K562 (cell line): ENCODE results near the gene CDH6. TPM values are rescaled to one million over a fixed set of nuclear protein-coding genes. Genes with fewer than 3 reads are reported as not detected.

ENCODE experiments used
- ATAC-seq: fragments of 200-7000 bp; cut with Tn5 transposase; 3 replicates; pipeline ENCODE4 v1.9.1; 2020; ENCODE audit warnings: moderate library complexity
- BruUV-seq: library from RNA; stranded (reverse); fragments of 400-500 nt; replicated peaks from 2 replicates; lab custom pipeline; 2021; lab: Mats Ljungman, UMichigan
- CTCF ChIA-PET: fragments of 300-600 bp; formaldehyde crosslinking; extraction: SDS; loops from one replicate; lab custom pipeline; 2021; ENCODE audit warnings: low intra/inter-chr PET ratio; lab: Yijun Ruan, JAX
- POLR2A ChIA-PET: fragments of 300-600, 350-650 bp; sonication (Branson Sonifier 250); formaldehyde crosslinking; extraction: SDS; loops from one replicate; lab custom pipeline; 2021; ENCODE audit warnings: antibody characterized with exemption, inconsistent platforms; lab: Yijun Ruan, JAX
- DNase-seq, 4 experiments: peaks; one replicate each; pipeline versions ENCODE4 v3.0.0 to v3.0.0-alpha.2; 2011 to 2018; ENCODE audit warnings: low spot score in 3 of 4, mixed read lengths in 3 of 4; ENCODE audit errors: extremely low read depth in 1 of 4
- FAIRE-seq: peaks from 2 replicates; lab custom pipeline; 2011; peaks lifted over from hg19 to GRCh38; lab: Jason Lieb, UNC
- H2AFZ ChIP-seq: 2 replicates; pipeline ENCODE4 v1.6.0; 2011; ENCODE audit warnings: low read depth, low read length, control low read depth, inconsistent platforms
- H3K27ac ChIP-seq: fragments of 200-600 bp; 3 replicates; pipeline ENCODE4 v1.8.0; 2011; ENCODE audit warnings: low read depth, mild to moderate bottlenecking, control low read depth, inconsistent platforms, low read length, moderate library complexity, mixed read lengths; ENCODE audit errors: extremely low read depth
- H3K27me3 ChIP-seq, 2 experiments: fragments of 300-600 bp in 1 of 2; 2 replicates in 1 of 2; 3 replicates in 1 of 2; pipeline versions ENCODE4 v1.6.0 to v1.8.0; 2011; ENCODE audit warnings: inconsistent platforms in 2 of 2, low read length in 2 of 2, mild to moderate bottlenecking in 1 of 2, mixed read lengths in 1 of 2, moderate library complexity in 1 of 2; ENCODE audit not compliant: control insufficient read depth in 2 of 2, insufficient read depth in 2 of 2
- H3K36me3 ChIP-seq: fragments of 300-600 bp; 3 replicates; pipeline ENCODE4 v1.8.0; 2011; ENCODE audit warnings: mild to moderate bottlenecking, low read length, inconsistent platforms; ENCODE audit not compliant: control insufficient read depth, insufficient read depth
- H3K4me1 ChIP-seq, 2 experiments: fragments of 200-600 bp in 1 of 2; replicated peaks in 1 of 2; 2 replicates in 1 of 2; 3 replicates in 1 of 2; pipeline versions ENCODE4 v1.5.1 to v1.8.0; 2011; ENCODE audit warnings: inconsistent platforms in 2 of 2, low read length in 2 of 2, mild to moderate bottlenecking in 1 of 2, mixed read lengths in 1 of 2, moderate library complexity in 1 of 2; ENCODE audit not compliant: control insufficient read depth in 2 of 2, insufficient read depth in 2 of 2
- H3K4me2 ChIP-seq: 2 replicates; pipeline ENCODE4 v1.6.1; 2011; ENCODE audit warnings: low read length, control low read depth, inconsistent platforms, mixed read lengths; ENCODE audit not compliant: insufficient read depth
- H3K4me3 ChIP-seq: fragments of 200-600 bp; sonication (generic), shearing (Covaris generic); 2 replicates; pipeline ENCODE4 v1.5.1; 2016; ENCODE audit warnings: control low read depth, inconsistent platforms
- H3K79me2 ChIP-seq: fragments of 200-600 bp; 3 replicates; pipeline ENCODE4 v1.8.0; 2011; ENCODE audit warnings: low read length, inconsistent platforms; ENCODE audit not compliant: control insufficient read depth, insufficient read depth
- H3K9ac ChIP-seq, 2 experiments: 2 replicates each; pipeline versions ENCODE4 v1.6.0 to v1.6.1; 2011; ENCODE audit warnings: low read depth in 2 of 2, low read length in 2 of 2, control low read depth in 1 of 2, inconsistent platforms in 1 of 2, mild to moderate bottlenecking in 1 of 2, mixed read lengths in 1 of 2; ENCODE audit not compliant: insufficient read depth in 1 of 2
- H3K9me1 ChIP-seq: one replicate; pipeline ENCODE4 v1.6.0; 2011; ENCODE audit warnings: inconsistent platforms, mild to moderate bottlenecking, low read length, moderate library complexity; ENCODE audit not compliant: control insufficient read depth, insufficient read depth
- H3K9me3 ChIP-seq: replicated peaks from 2 replicates; pipeline ENCODE4 v1.5.1; 2011; ENCODE audit warnings: low read depth, low read length, inconsistent platforms; ENCODE audit not compliant: control insufficient read depth, insufficient read depth
- H4K20me1 ChIP-seq: replicated peaks from 2 replicates; pipeline ENCODE4 v1.6.1; 2011; ENCODE audit warnings: low read length, inconsistent platforms, mixed read lengths; ENCODE audit not compliant: control insufficient read depth, insufficient read depth
- BMI1 ChIP-seq: fragments of 150-350 bp; IDR thresholded peaks from 2 replicates; pipeline ENCODE4 v1.6.1; 2014; ENCODE audit warnings: low read length
- CHCHD3 ChIP-seq: fragments of 250-450 bp; sonication (Bioruptor Pico); IDR thresholded peaks from 2 replicates; pipeline ENCODE4 v2.1.2; 2022; ENCODE audit warnings: mild to moderate bottlenecking
- ELF2 ChIP-seq: fragments of 250-450 bp; sonication (Bioruptor Pico); IDR thresholded peaks from 2 replicates; pipeline ENCODE4 v1.5.0; 2021; ENCODE audit warnings: mild to moderate bottlenecking
- ESRRB ChIP-seq: fragments of 250-450 bp; sonication (Bioruptor Pico); IDR thresholded peaks from 2 replicates; pipeline ENCODE4 v1.5.0; 2020; ENCODE audit warnings: mild to moderate bottlenecking, moderate library complexity, borderline replicate concordance
- ETS1 ChIP-seq: conservative IDR thresholded peaks from 2 replicates; pipeline ENCODE4 v1.6.1; 2011; ENCODE audit warnings: low read depth, mild to moderate bottlenecking, low read length; ENCODE audit not compliant: control insufficient read depth
- FOXK2 ChIP-seq, 2 experiments: fragments of 450-650 bp; IDR thresholded peaks in 1 of 2; conservative IDR thresholded peaks in 1 of 2; 2 replicates each; pipeline ENCODE4 v1.6.1; 2016; ENCODE audit warnings: low read depth in 2 of 2, mild to moderate bottlenecking in 1 of 2
- KLF1 ChIP-seq: fragments of 450-650 bp; IDR thresholded peaks from 2 replicates; pipeline ENCODE4 v1.6.1; 2016; ENCODE audit warnings: missing genetic modification characterization, missing compliant biosample characterization
- NR2C2 ChIP-seq, 2 experiments: fragments of 200-800 bp in 1 of 2; sonication (Bioruptor generic) in 1 of 2; sonication (generic) in 1 of 2; formaldehyde crosslinking in 1 of 2; IDR thresholded peaks; 2 replicates each; pipeline versions ENCODE4 v1.6.1 to v1.8.0; 2016 to 2022; ENCODE audit warnings: mild to moderate bottlenecking in 1 of 2, missing compliant biosample characterization in 1 of 2, missing genetic modification characterization in 1 of 2, missing genetic modification reagents in 1 of 2
- PPARD ChIP-seq: fragments of 250-450 bp; sonication (Bioruptor Pico); IDR thresholded peaks from 2 replicates; pipeline ENCODE4 v1.8.0; 2022; ENCODE audit warnings: inconsistent platforms, mild to moderate bottlenecking, moderate library complexity
- PYGO2 ChIP-seq: fragments of 450-650 bp; IDR thresholded peaks from 2 replicates; pipeline ENCODE4 v1.6.1; 2016; ENCODE audit warnings: mild to moderate bottlenecking, missing genetic modification characterization, moderate library complexity, missing compliant biosample characterization
- SIRT6 ChIP-seq: IDR thresholded peaks from one replicate; pipeline ENCODE4 v1.6.1; 2012; ENCODE audit warnings: low read depth, mild to moderate bottlenecking, control low read depth, inconsistent platforms, low read length, moderate library complexity
- TFAP4 ChIP-seq: sonication (generic); formaldehyde crosslinking; IDR thresholded peaks from 2 replicates; pipeline ENCODE4 v1.8.0; 2022; ENCODE audit warnings: missing genetic modification reagents, mild to moderate bottlenecking, moderate library complexity, borderline replicate concordance
- TGIF2 ChIP-seq: sonication (generic); formaldehyde crosslinking; IDR thresholded peaks from 2 replicates; pipeline ENCODE4 v1.8.1; 2022; ENCODE audit warnings: mild to moderate bottlenecking, missing genetic modification reagents, moderate library complexity
- THRB ChIP-seq: fragments of 450-650 bp; formaldehyde crosslinking; conservative IDR thresholded peaks from 2 replicates; pipeline ENCODE4 v1.4.0; 2022; ENCODE audit warnings: mild to moderate bottlenecking, missing genetic modification characterization
- ZBTB12 ChIP-seq: fragments of 250-450 bp; sonication (Bioruptor Pico); IDR thresholded peaks from 2 replicates; pipeline ENCODE4 v1.4.0; 2020
- ZNF134 ChIP-seq: fragments of 250-450 bp; sonication (Bioruptor Pico); conservative IDR thresholded peaks from 2 replicates; pipeline ENCODE4 v1.4.0; 2020
- ZNF165 ChIP-seq: fragments of 250-450 bp; sonication (Bioruptor Pico); IDR thresholded peaks from 2 replicates; pipeline ENCODE4 v1.4.0; 2020; ENCODE audit warnings: borderline replicate concordance
- ZNF57 ChIP-seq: fragments of 450-650 bp; formaldehyde crosslinking; IDR thresholded peaks from 2 replicates; pipeline ENCODE4 v1.4.0; 2020; ENCODE audit warnings: mild to moderate bottlenecking, moderate library complexity
- ZNF644 ChIP-seq: fragments of 200-800 bp; sonication (Bioruptor generic); IDR thresholded peaks from 2 replicates; pipeline ENCODE4 v1.6.1; 2016; ENCODE audit warnings: low read depth, missing genetic modification characterization, missing compliant biosample characterization
- WGBS: fragments of 100-300 bp; shearing (Covaris generic); methylation state at CpG from one replicate; pipeline ENCODE4 v1.1.6; 2016; ENCODE audit warnings: low coverage, mixed read lengths; ENCODE audit not compliant: insufficient coverage; ENCODE audit errors: missing lambda C conversion rate; 5-methylcytosine and 5-hydroxymethylcytosine counted together
- in situ Hi-C: fragments of 300-500 bp; cut with MboI; formaldehyde crosslinking; loops from 4 replicates; pipeline ENCODE4 v1.15.0; 2018; ENCODE audit warnings: inconsistent platforms, mixed read lengths
- intact Hi-C: fragments of 100-400 bp; cut with micrococcal nuclease; formaldehyde crosslinking; loops from 2 replicates; pipeline ENCODE4 v1.14.2; 2022
- polyA plus RNA-seq, 8 experiments: library from polyadenylated mRNA; depleted of rRNA in 4 of 8; stranded (reverse) in 5 of 8; unstranded in 3 of 8; fragments of >200 nt; fragmentation: Nextera tagmentation in 2 of 8; fragmentation: Illumina TruSeq in 1 of 8; extraction: Ambion mirVana in 2 of 8; extraction: Trizol in 1 of 8; gene quantifications; 2 replicates each; pipeline versions ENCODE4 v1.2.1 to v1.2.3, GENCODE V29; 2011 to 2014; ENCODE audit warnings: inconsistent platforms in 1 of 8, missing spikeins in 1 of 8
- total RNA-seq, 7 experiments: library from RNA; depleted of rRNA in 6 of 7; stranded (reverse); fragments of >200 nt in 6 of 7; fragmentation: Illumina TruSeq in 2 of 7; extraction: Trizol in 2 of 7; gene quantifications; 2 replicates each; pipeline versions ENCODE4 v1.2.1 to v1.2.3, GENCODE V29; 2011 to 2021; ENCODE audit warnings: low replicate concordance in 1 of 7

The CDH6 gene
- total and polyA plus RNA-seq, 9 of the 15 experiments (the other 6 are each of a cell fraction or from before 2014, with no cell fraction given) = not detected

- H3K36me3 ChIP-seq = no peaks in the 10 kb centered on the region
- H3K4me3 ChIP-seq = no peak overlapping the region
- FAIRE-seq (no peak), ATAC-seq (no peak), DNase-seq (no peak)
- WGBS = 0% methylated on average over 1 of the region's 1 CpG
- H3K27me3 ChIP-seq = no peaks in the 10 kb centered on the region
- in situ Hi-C loops (no loop called here), intact Hi-C loops (no loop called here)
- no peaks in the 10 kb centered on the region for H3K79me2 ChIP-seq
- H3K9me1 ChIP-seq = no peaks in the 10 kb centered on the region
- no peak overlapping the region for H3K9ac ChIP-seq
- H3K9me3 ChIP-seq = no peaks in the 10 kb centered on the region
- ChIA-PET CTCF (no interaction called here), POLR2A (no interaction called here)
- no peak for TF ChIP-seq BMI1
- TF ChIP-seq TFAP4 (CRISPR knock-in tag) = no peak
- no peak for TF ChIP-seq TGIF2
- no peak for TF ChIP-seq ZNF644 (tag)
- TF ChIP-seq ZNF165 (CRISPR knock-in tag) = no peak
- TF ChIP-seq PYGO2 (tag) = no peak
- TF ChIP-seq ZNF57 (CRISPR knock-in tag) = no peak
- no peak for TF ChIP-seq PPARD (CRISPR knock-in tag)
- no peak for TF ChIP-seq SIRT6
- no peak for TF ChIP-seq NR2C2 (CRISPR knock-in tag; IDR thresholded peaks at IDR 0.05)
- TF ChIP-seq NR2C2 (tag; IDR thresholded peaks at IDR 0.05) = no peak
- no peak for TF ChIP-seq ETS1
- TF ChIP-seq KLF1 (tag) = no peak
- TF ChIP-seq ESRRB (CRISPR knock-in tag) = no peak
- TF ChIP-seq THRB (CRISPR knock-in tag) = no peak
- no peak for TF ChIP-seq FOXK2 (conservative IDR thresholded peaks at IDR 0.05 in 1 of 2, IDR thresholded peaks at IDR 0.05 in 1 of 2; ENCODE audit: low read depth in 2 of 2)
- no peak for TF ChIP-seq ZNF134 (CRISPR knock-in tag)
- no peak for TF ChIP-seq ZBTB12 (CRISPR knock-in tag)
- no peak for TF ChIP-seq CHCHD3 (CRISPR knock-in tag)
- no peak for TF ChIP-seq ELF2 (CRISPR knock-in tag)
- no peak overlapping the region for H3K4me2 ChIP-seq
- H3K27ac ChIP-seq = no peak overlapping the region
- BruUV-seq = no TSS peak
- H4K20me1 ChIP-seq = no peaks in the 10 kb centered on the region
- no peak overlapping the region for H2AFZ ChIP-seq
- no peaks in the 10 kb centered on the region for H3K4me1 ChIP-seq
These were observed 51.4 kb downstream of the CDH6 start for GRCh38 chr5:31244921-31245320.
